ENCODE data around the gene ERG. TPM values are rescaled to one million over a fixed set of nuclear protein-coding genes. Genes with fewer than 3 reads are reported as not detected.

The ERG gene
- total RNA-seq, 1 experiment from 2014 or later, result 0.11 TPM

- H3K36me3 Mint-ChIP-seq (ENCODE audit: insufficient read depth in 1 of 3, low read depth in 3 of 3), result no peaks in the 10 kb centered on the region
- no peaks in the 10 kb centered on the region for H3K9me3 ChIP-seq (ENCODE audit: control insufficient read depth, low read depth, low read length)
- no peak overlapping the region for H2AFZ ChIP-seq (ENCODE audit: low read length)
- H3K4ac ChIP-seq (ENCODE audit: low read depth, low read length), result no peak overlapping the region
- no peaks in the 10 kb centered on the region; the same call in 1 of the 2 replicates for H3K27me3 ChIP-seq (ENCODE audit: insufficient read depth, low read length)
- H3K23me2 ChIP-seq (ENCODE audit: insufficient read length, low read depth, low read length, poor library complexity, severe bottlenecking), result no peaks in the 10 kb centered on the region
- no peak for DNase-seq
- no peaks in the 10 kb centered on the region for H3K79me2 ChIP-seq (ENCODE audit: insufficient read depth, low read length)
- no peak overlapping the region for H2BK12ac ChIP-seq (ENCODE audit: insufficient read length, low read depth, low read length)
- no peak overlapping the region for H2BK120ac ChIP-seq (ENCODE audit: low read depth, low read length, poor library complexity, severe bottlenecking)
- H2BK5ac ChIP-seq (ENCODE audit: insufficient read length, low read length), result no peak overlapping the region
- H3K14ac ChIP-seq (ENCODE audit: insufficient read depth, low read length), result no peak overlapping the region
- no peaks in the 10 kb centered on the region for H4K20me1 ChIP-seq (ENCODE audit: control insufficient read depth, insufficient read depth, insufficient read length)
- no peak overlapping the region for H3K27ac ChIP-seq (ENCODE audit: insufficient read length, low read depth, low read length)
- H3K27me3 Mint-ChIP-seq (ENCODE audit: low read depth), result peaks cover 28% of the 10 kb centered on the region
- H4K5ac ChIP-seq (ENCODE audit: insufficient read length, low read depth, low read length), result no peak overlapping the region
- no peaks in the 10 kb centered on the region for H3K4me1 Mint-ChIP-seq
- H2BK20ac ChIP-seq (ENCODE audit: low read depth, low read length, poor library complexity, severe bottlenecking), result no peak overlapping the region
- H3K4me1 ChIP-seq (ENCODE audit: insufficient read depth, low read length), result no peaks in the 10 kb centered on the region
- no peak overlapping the region for H3K18ac ChIP-seq (ENCODE audit: insufficient read length, low read depth, low read length)
- no peak overlapping the region for H4K8ac ChIP-seq (replicated peaks; ENCODE audit: insufficient read length, low read depth, low read length)
- H3T11ph ChIP-seq (ENCODE audit: low read length), result no peak overlapping the region
- peaks cover 0 to 4% of the 10 kb centered on the region in 2 experiments; a peak in 3 of 5 replicates for H3K9me3 Mint-ChIP-seq
- H4K91ac ChIP-seq (ENCODE audit: insufficient read length, low read depth, low read length), result no peak overlapping the region
- no peak overlapping the region for H3K56ac ChIP-seq (ENCODE audit: insufficient read length, low read depth, low read length)
- H3K4me3 Mint-ChIP-seq, result no peak overlapping the region
- no peak overlapping the region for H3K9ac ChIP-seq (ENCODE audit: extremely low read depth, insufficient read length, low read length)
- WGBS (ENCODE audit: extremely low coverage, insufficient read length, low lambda C conversion rate), result no CpG with 5 or more reads among the region's 11 CpGs
- TF ChIP-seq CTCF (conservative IDR thresholded peaks at IDR 0.05), result no peak
- H3K23ac ChIP-seq (ENCODE audit: insufficient read length, low read depth, low read length), result no peak overlapping the region
- no peak overlapping the region for H2BK15ac ChIP-seq (ENCODE audit: low read depth, low read length)
- H3K79me1 ChIP-seq (ENCODE audit: insufficient read depth, low read depth, low read length, poor library complexity, severe bottlenecking), result no peaks in the 10 kb centered on the region
- no peak overlapping the region for H3K4me2 ChIP-seq (ENCODE audit: insufficient read depth, insufficient read length, low read length)
- H2AK5ac ChIP-seq (ENCODE audit: insufficient read length, low read length), result no peak overlapping the region
- H3K27ac Mint-ChIP-seq, result no peak overlapping the region
Observed at GRCh38 chr21:38424305-38425019, 73.8 kb downstream of the ERG start.

Data from H9 (cell line).